Pons (tissue), 1 donor: ENCODE results near the gene PHACTR1.

Experiments used
- DNase-seq: peaks from one replicate; pipeline ENCODE4 v3.0.0-alpha.2; 2016; ENCODE audit warnings: low spot score

The PHACTR1 gene

GRCh38 chr6:13072686-13073347, 356.2 kb downstream of the PHACTR1 start:
- DNase-seq: no peak

- no peak for DNase-seq
These were observed 358.0 kb downstream of the PHACTR1 start for GRCh38 chr6:13074415-13075140.

- DNase-seq: no peak
These were observed 358.7 kb downstream of the PHACTR1 start for GRCh38 chr6:13075141-13075845.

- DNase-seq: no peak
These were observed 360.0 kb downstream of the PHACTR1 start for GRCh38 chr6:13076575-13076974.

GRCh38 chr6:13077117-13077516, 360.6 kb downstream of the PHACTR1 start:
- DNase-seq: no peak

GRCh38 chr6:13079096-13079723, 362.6 kb downstream of the PHACTR1 start:
- no peak for DNase-seq

GRCh38 chr6:13080462-13081188, 364.1 kb downstream of the PHACTR1 start:
- DNase-seq: no peak

- DNase-seq: no peak
These were observed 364.6 kb downstream of the PHACTR1 start for GRCh38 chr6:13081189-13081563.

GRCh38 chr6:13089296-13089994, 372.9 kb downstream of the PHACTR1 start:
- no peak for DNase-seq

- no peak for DNase-seq
These were observed 374.6 kb downstream of the PHACTR1 start for GRCh38 chr6:13091192-13091591.

GRCh38 chr6:13094781-13095425, 378.3 kb downstream of the PHACTR1 start:
- DNase-seq: no peak

- DNase-seq: no peak
These were observed 379.5 kb downstream of the PHACTR1 start for GRCh38 chr6:13096084-13096483.

GRCh38 chr6:13097454-13097853, 380.9 kb downstream of the PHACTR1 start:
- no peak for DNase-seq

- no peak for DNase-seq
These were observed 381.4 kb downstream of the PHACTR1 start for GRCh38 chr6:13098006-13098405.

- no peak for DNase-seq
These were observed 382.4 kb downstream of the PHACTR1 start for GRCh38 chr6:13098793-13099570.

GRCh38 chr6:13099771-13100170, 383.2 kb downstream of the PHACTR1 start:
- DNase-seq: no peak

- no peak for DNase-seq
These were observed 384.8 kb downstream of the PHACTR1 start for GRCh38 chr6:13101409-13101808.

- DNase-seq: no peak
These were observed 385.4 kb downstream of the PHACTR1 start for GRCh38 chr6:13101985-13102384.

GRCh38 chr6:13103169-13103568, 386.6 kb downstream of the PHACTR1 start:
- no peak for DNase-seq

GRCh38 chr6:13105139-13105538, 388.6 kb downstream of the PHACTR1 start:
- no peak for DNase-seq
